MM.1S (cell line): ENCODE measurements around the gene CAMKK2.

Experiments
- EZH2 ChIP-seq: fragments of 300-600 bp; sonication (generic); optimal IDR thresholded peaks from 2 replicates; pipeline ENCODE3; 2017; ENCODE audit warnings: low read depth, mild to moderate bottlenecking, antibody characterized with exemption, low read length, mixed read lengths
- TF ChIP-seq, protein P1 (sequence below): fragments of 300-600 bp; sonication (generic); IDR thresholded peaks from 2 replicates; pipeline ENCODE4 v1.5.1; 2016; ENCODE audit warnings: antibody characterized with exemption, low read length, mixed read lengths

DNA sequence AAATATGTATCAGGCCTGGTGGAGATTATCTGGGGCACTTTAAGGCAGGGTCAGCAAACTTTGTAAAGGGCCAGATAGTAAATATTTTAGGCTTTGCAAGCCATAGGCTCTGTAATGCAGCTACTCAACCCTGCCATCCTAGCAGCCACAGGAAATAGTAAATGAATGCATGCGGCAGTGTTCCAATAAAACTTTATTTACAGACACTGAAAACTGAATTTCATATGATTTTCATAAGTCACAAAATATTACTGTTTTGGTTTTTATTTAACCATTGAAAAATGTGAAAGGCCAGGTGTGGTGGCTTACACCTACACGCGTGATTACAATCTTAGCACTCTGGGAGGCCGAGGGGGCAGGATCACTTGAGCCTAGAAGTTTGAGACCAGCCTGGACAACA lies 3.2 kb upstream of the CAMKK2 start:
- TF ChIP-seq EZH2 = no peak
- TF ChIP-seq, protein P1, sequence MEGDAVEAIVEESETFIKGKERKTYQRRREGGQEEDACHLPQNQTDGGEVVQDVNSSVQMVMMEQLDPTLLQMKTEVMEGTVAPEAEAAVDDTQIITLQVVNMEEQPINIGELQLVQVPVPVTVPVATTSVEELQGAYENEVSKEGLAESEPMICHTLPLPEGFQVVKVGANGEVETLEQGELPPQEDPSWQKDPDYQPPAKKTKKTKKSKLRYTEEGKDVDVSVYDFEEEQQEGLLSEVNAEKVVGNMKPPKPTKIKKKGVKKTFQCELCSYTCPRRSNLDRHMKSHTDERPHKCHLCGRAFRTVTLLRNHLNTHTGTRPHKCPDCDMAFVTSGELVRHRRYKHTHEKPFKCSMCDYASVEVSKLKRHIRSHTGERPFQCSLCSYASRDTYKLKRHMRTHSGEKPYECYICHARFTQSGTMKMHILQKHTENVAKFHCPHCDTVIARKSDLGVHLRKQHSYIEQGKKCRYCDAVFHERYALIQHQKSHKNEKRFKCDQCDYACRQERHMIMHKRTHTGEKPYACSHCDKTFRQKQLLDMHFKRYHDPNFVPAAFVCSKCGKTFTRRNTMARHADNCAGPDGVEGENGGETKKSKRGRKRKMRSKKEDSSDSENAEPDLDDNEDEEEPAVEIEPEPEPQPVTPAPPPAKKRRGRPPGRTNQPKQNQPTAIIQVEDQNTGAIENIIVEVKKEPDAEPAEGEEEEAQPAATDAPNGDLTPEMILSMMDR = no peak
